Spleen (tissue), 11 donors: Measurements from ENCODE around the gene SNX9. TPM values are rescaled to one million over a fixed set of nuclear protein-coding genes. Genes with fewer than 3 reads are reported as not detected.

Experiments
- DNase-seq: peaks from one replicate; pipeline ENCODE4 v3.0.0-alpha.2; 2020
- H3K27ac ChIP-seq, 8 donors: fragments of 200-600 bp; sonication (generic) in 7 of 8; 1 replicate in 4 of 8; 2 replicates in 4 of 8; pipeline versions ENCODE4 v1.5.0 to v1.8.0; 2016 to 2021; ENCODE audit warnings: inconsistent platforms in 4 of 8, mild to moderate bottlenecking in 4 of 8, moderate library complexity in 1 of 8
- H3K27me3 ChIP-seq, 7 donors: fragments of 200-600 bp; sonication (generic) in 6 of 7; replicated peaks in 1 of 7; 1 replicate in 4 of 7; 2 replicates in 3 of 7; pipeline versions ENCODE4 v1.5.0 to v1.8.0; 2016 to 2021; ENCODE audit warnings: inconsistent platforms in 3 of 7, mild to moderate bottlenecking in 1 of 7
- H3K36me3 ChIP-seq, 6 donors: fragments of 200-600 bp; sonication (generic) in 5 of 6; 1 replicate in 4 of 6; 2 replicates in 2 of 6; pipeline versions ENCODE4 v1.5.0 to v1.8.0; 2016 to 2021; ENCODE audit warnings: inconsistent platforms in 2 of 6
- H3K4me1 ChIP-seq, 6 donors: fragments of 200-600 bp; sonication (generic) in 5 of 6; 1 replicate in 3 of 6; 2 replicates in 3 of 6; pipeline versions ENCODE4 v1.5.0 to v1.8.0; 2016 to 2021; ENCODE audit warnings: inconsistent platforms in 3 of 6
- H3K4me3 ChIP-seq, 8 donors: fragments of 200-600 bp; sonication (generic) in 7 of 8; 1 replicate in 4 of 8; 2 replicates in 4 of 8; pipeline versions ENCODE4 v1.5.0 to v1.8.0; 2016 to 2021; ENCODE audit warnings: inconsistent platforms in 4 of 8, mild to moderate bottlenecking in 4 of 8, moderate library complexity in 2 of 8
- H3K9me3 ChIP-seq, 8 donors: fragments of 200-600 bp; sonication (generic) in 7 of 8; 1 replicate in 4 of 8; 2 replicates in 4 of 8; pipeline versions ENCODE4 v1.5.0 to v1.8.0; 2016 to 2021; ENCODE audit warnings: inconsistent platforms in 4 of 8
- CTCF ChIP-seq, 11 experiments: fragments of 200-600 bp in 7 of 11; fragments of 450-650 bp in 4 of 11; sonication (generic) in 4 of 11; IDR thresholded peaks in 8 of 11; conservative IDR thresholded peaks in 3 of 11; 1 replicate in 7 of 11; 2 replicates in 4 of 11; pipeline versions ENCODE4 v1.4.0 to v1.8.0; 2016 to 2021; ENCODE audit warnings: antibody characterized with exemption in 11 of 11, inconsistent platforms in 4 of 11, mild to moderate bottlenecking in 1 of 11
- POLR2A ChIP-seq, 3 donors: fragments of 450-650 bp; IDR thresholded peaks; one replicate each; pipeline ENCODE4 v1.5.1; 2017; ENCODE audit warnings: antibody characterized with exemption in 3 of 3, mild to moderate bottlenecking in 1 of 3
- POLR2AphosphoS5 ChIP-seq, 3 donors: sonication (generic); formaldehyde crosslinking; IDR thresholded peaks; one replicate each; pipeline ENCODE4 v1.5.1; 2017; ENCODE audit warnings: antibody characterized with exemption in 3 of 3
- WGBS, 5 donors: extraction: QIAGEN DNeasy Blood & Tissue Kit in 3 of 5; methylation state at CpG; one replicate each; pipeline versions ENCODE4 v1.1.5 to v1.1.7; 2013 to 2018; 5-methylcytosine and 5-hydroxymethylcytosine counted together
- intact Hi-C: fragments of 100-400 bp; cut with DNase I; formaldehyde crosslinking; loops from one replicate; pipeline ENCODE4 v1.15.0; 2023; ENCODE audit warnings: low total_unique reads
- polyA plus RNA-seq, 3 donors: library from polyadenylated mRNA; stranded (reverse); fragments of 200-250 nt; gene quantifications; one replicate each; pipeline ENCODE4 v1.2.1, GENCODE V29; 2013
- total RNA-seq, 7 donors: library from RNA; depleted of rRNA in 3 of 7; stranded (reverse); fragments of >200 nt in 3 of 7; fragmentation: NEBNext Ultra II Directional in 4 of 7; extraction: Animal tissue kit (Norgen Biotek cat#: 25700) in 4 of 7; gene quantifications; one replicate each; pipeline versions ENCODE4 v1.1.0 to v1.2.1, GENCODE V29; 2016 to 2021
- donor health status: healthy with polysubstance abuse.
- donor health status: DM: no; HTN: no; CAD: no; lungs with moderate emphysema.
- donor health status: DM: no; HTN: no; CAD: no.
- donor health status: Bipolar disorder and iron deficiency.
- donor health status: healthy.
- donor health status: DM: no; HTN: no; CAD: no.
- donor health status: DM: yes; HTN: yes; CAD: no.

The SNX9 gene
- total and polyA plus RNA-seq, 10 donors, result 18.9 to 42.5 (median 31.8) TPM

GRCh38 chr6:157912326-157912725 is 89.3 kb downstream of the SNX9 start:
- DNase-seq, result no peak
- Histone ChIP-seq H3K27me3 (no peaks in the 10 kb centered on the region), H3K9me3 (no peaks in the 10 kb centered on the region), H3K4me1 (peaks cover 0 to 32% (median 3%) of the 10 kb centered on the region in 6 donors), H3K4me3 (no peak overlapping the region), H3K36me3 (peaks cover 0 to 89% (median 23%) of the 10 kb centered on the region in 6 donors), H3K27ac (peak overlapping the region in 1 of 8 donors; percentile 7)
- WGBS, 5 donors, result 65 to 80% (median 73%) methylated on average over 6 of the region's 6 CpGs
- no peak for TF ChIP-seq POLR2A (IDR thresholded peaks at IDR 0.05)
- TF ChIP-seq POLR2AphosphoS5 (IDR thresholded peaks at IDR 0.05), result no peak
- TF ChIP-seq CTCF (IDR thresholded peaks at IDR 0.05 in 8 of 11, conservative IDR thresholded peaks at IDR 0.05 in 3 of 11), result no peak
- intact Hi-C loops, result no loop called here

DNA sequence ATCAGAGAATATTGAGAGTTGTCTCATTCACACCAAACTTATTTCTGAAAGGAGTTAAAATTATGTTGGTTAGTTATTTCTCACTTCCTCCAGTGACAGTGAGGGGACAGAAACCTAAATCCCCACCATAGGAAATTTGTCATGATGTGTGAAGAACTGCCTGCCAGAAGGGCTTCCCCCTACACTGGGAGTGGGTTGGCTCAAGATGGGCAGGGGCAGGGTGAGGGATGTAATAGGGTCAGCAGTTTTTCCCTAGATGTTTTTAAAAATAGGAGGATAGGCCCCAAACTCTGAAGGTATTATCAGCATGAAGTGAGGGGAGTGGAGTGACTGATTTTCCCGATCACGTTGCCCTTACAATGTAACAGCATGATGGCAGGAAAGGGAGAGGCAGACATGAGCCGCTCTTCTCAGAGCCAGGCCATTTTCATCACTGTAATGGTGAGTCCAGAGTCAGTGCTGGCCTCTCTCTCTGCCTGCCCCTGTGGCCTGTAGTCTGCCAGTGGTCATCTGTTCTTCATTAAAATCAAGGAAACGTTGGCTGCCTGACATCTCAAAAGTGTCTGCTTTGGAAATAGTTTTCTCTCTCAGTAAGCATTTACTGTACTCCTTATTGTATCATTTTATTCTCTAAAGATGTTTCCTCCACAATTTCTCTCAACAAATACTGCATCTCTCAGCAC is 98.8 kb downstream of the SNX9 start:
- no peaks in the 10 kb centered on the region for H3K27me3 ChIP-seq
- H3K4me3 ChIP-seq, result no peak overlapping the region
- TF ChIP-seq POLR2A (IDR thresholded peaks at IDR 0.05) (no peak), POLR2AphosphoS5 (IDR thresholded peaks at IDR 0.05) (no peak), CTCF (IDR thresholded peaks at IDR 0.05 in 8 of 11, conservative IDR thresholded peaks at IDR 0.05 in 3 of 11) (no peak)
- intact Hi-C loops, result no loop called here
- H3K36me3 ChIP-seq, result peaks cover 3 to 97% (median 53%) of the 10 kb centered on the region in 6 donors
- no peak for DNase-seq
- H3K4me1 ChIP-seq, result no peaks in the 10 kb centered on the region
- H3K27ac ChIP-seq, result no peak overlapping the region
- H3K9me3 ChIP-seq, result peaks cover 0 to 16% (median 11%) of the 10 kb centered on the region in 8 donors
- WGBS, 5 donors, result 81 to 95% (median 88%) methylated on average over 4 of the region's 4 CpGs

- DNase-seq, result no peak
- peaks cover 3 to 100% (median 55%) of the 10 kb centered on the region in 6 donors for H3K36me3 ChIP-seq
- 92 to 100% (median 98%) methylated on average over 2 of the region's 2 CpGs for WGBS, 5 donors
- no peak overlapping the region for H3K4me3 ChIP-seq
- no peak overlapping the region for H3K27ac ChIP-seq
- H3K27me3 ChIP-seq, result no peaks in the 10 kb centered on the region
- TF ChIP-seq POLR2AphosphoS5 (IDR thresholded peaks at IDR 0.05) (no peak), CTCF (IDR thresholded peaks at IDR 0.05 in 8 of 11, conservative IDR thresholded peaks at IDR 0.05 in 3 of 11) (no peak), POLR2A (IDR thresholded peaks at IDR 0.05) (no peak)
- no peaks in the 10 kb centered on the region for H3K9me3 ChIP-seq
- peaks cover 0 to 9% (median 1%) of the 10 kb centered on the region in 6 donors for H3K4me1 ChIP-seq
- intact Hi-C loops, result no loop called here
These were observed 102.7 kb downstream of the SNX9 start for GRCh38 chr6:157925771-157926170.

- 96 to 100% (median 97%) methylated on average over 7 of the region's 7 CpGs for WGBS, 5 donors
- Histone ChIP-seq H3K27me3 (no peaks in the 10 kb centered on the region), H3K4me1 (peaks cover 0 to 9% (median 1%) of the 10 kb centered on the region in 6 donors), H3K9me3 (no peaks in the 10 kb centered on the region), H3K4me3 (no peak overlapping the region), H3K27ac (no peak overlapping the region), H3K36me3 (peaks cover 0 to 100% (median 56%) of the 10 kb centered on the region in 6 donors)
- intact Hi-C loops, result no loop called here
- TF ChIP-seq CTCF (IDR thresholded peaks at IDR 0.05 in 8 of 11, conservative IDR thresholded peaks at IDR 0.05 in 3 of 11) (no peak), POLR2AphosphoS5 (IDR thresholded peaks at IDR 0.05) (no peak), POLR2A (IDR thresholded peaks at IDR 0.05) (no peak)
- no peak for DNase-seq
These were observed 104.0 kb downstream of the SNX9 start for GRCh38 chr6:157927011-157927410.
